K562 (cell line): Measurements from ENCODE around the gene ANTKMT. TPM values are rescaled to one million over a fixed set of nuclear protein-coding genes. Genes with fewer than 3 reads are reported as not detected.

Source experiments
- ARID3A ChIP-seq: IDR thresholded peaks from 2 replicates; pipeline ENCODE4 v1.6.1; 2012; ENCODE audit warnings: low read depth, low read length, improper control_type of control experiment, borderline replicate concordance
- CBX1 ChIP-seq: sonication (generic); IDR thresholded peaks from 2 replicates; pipeline ENCODE4 v1.6.1; 2016; ENCODE audit warnings: antibody characterized with exemption, low read depth, mild to moderate bottlenecking
- CREB1 ChIP-seq, 2 experiments: sonication (generic) in 1 of 2; formaldehyde crosslinking in 1 of 2; IDR thresholded peaks; 2 replicates each; pipeline versions ENCODE4 v1.6.1 to v1.8.0; 2012 to 2022; ENCODE audit warnings: inconsistent platforms in 1 of 2, mild to moderate bottlenecking in 1 of 2, missing genetic modification reagents in 1 of 2, moderate library complexity in 1 of 2
- CTBP1 ChIP-seq: fragments of 450-650 bp; IDR thresholded peaks from 2 replicates; pipeline ENCODE4 v1.6.1; 2016; ENCODE audit warnings: borderline replicate concordance
- FOXA1 ChIP-seq: fragments of 450-650 bp; IDR thresholded peaks from 2 replicates; pipeline ENCODE4 v1.6.1; 2016; ENCODE audit warnings: mild to moderate bottlenecking, borderline replicate concordance
- GATA2 ChIP-seq: sonication (generic); formaldehyde crosslinking; IDR thresholded peaks from 2 replicates; pipeline ENCODE4 v1.4.0; 2020; ENCODE audit warnings: mild to moderate bottlenecking, missing genetic modification reagents
- HMGN3 ChIP-seq: IDR thresholded peaks from 2 replicates; pipeline ENCODE4 v1.6.1; 2011; ENCODE audit warnings: borderline replicate concordance, low read depth, mild to moderate bottlenecking, mixed read lengths, low read length; ENCODE audit not compliant: insufficient read length; ENCODE audit errors: extremely low read depth
- KHSRP ChIP-seq: fragments of 450-650 bp; IDR thresholded peaks from 2 replicates; pipeline ENCODE4 v1.6.1; 2017
- NFIC ChIP-seq: fragments of 450-650 bp; IDR thresholded peaks from 2 replicates; pipeline ENCODE4 v1.6.1; 2017; ENCODE audit warnings: mild to moderate bottlenecking, inconsistent platforms
- PHF8 ChIP-seq: fragments of 200-600 bp; sonication (generic); IDR thresholded peaks from 2 replicates; pipeline ENCODE4 v1.6.1; 2012; ENCODE audit warnings: mixed run types, mild to moderate bottlenecking, inconsistent platforms, low read length, moderate library complexity, borderline replicate concordance
- POLR2A ChIP-seq: fragments of 450-650 bp; conservative IDR thresholded peaks from 2 replicates; pipeline ENCODE4 v1.6.1; 2016
- RBBP5 ChIP-seq: fragments of 200-600 bp; sonication (generic); IDR thresholded peaks from 2 replicates; pipeline ENCODE4 v1.6.1; 2012; ENCODE audit warnings: borderline replicate concordance, mild to moderate bottlenecking, low read length, control low read depth, inconsistent platforms; ENCODE audit not compliant: insufficient read depth, poor library complexity, severe bottlenecking
- RBM22 ChIP-seq: fragments of 200-400 bp; formaldehyde crosslinking; IDR thresholded peaks from 2 replicates; pipeline ENCODE4 v1.6.1; 2018; ENCODE audit warnings: low read length, low read depth; ENCODE audit not compliant: poor library complexity, severe bottlenecking
- TAF15 ChIP-seq: fragments of 200-400 bp; formaldehyde crosslinking; IDR thresholded peaks from 2 replicates; pipeline ENCODE4 v1.6.1; 2017; ENCODE audit warnings: mild to moderate bottlenecking, low read depth, low read length, moderate library complexity
- TRIM24 ChIP-seq, 2 experiments: fragments of 450-650 bp; IDR thresholded peaks; 2 replicates each; pipeline ENCODE4 v1.6.1; 2016
- polyA plus RNA-seq, 8 experiments: library from polyadenylated mRNA; depleted of rRNA in 4 of 8; stranded (reverse) in 5 of 8; unstranded in 3 of 8; fragments of >200 nt; fragmentation: Nextera tagmentation in 2 of 8; fragmentation: Illumina TruSeq in 1 of 8; extraction: Ambion mirVana in 2 of 8; extraction: Trizol in 1 of 8; gene quantifications; 2 replicates each; pipeline versions ENCODE4 v1.2.1 to v1.2.3, GENCODE V29; 2011 to 2014; ENCODE audit warnings: inconsistent platforms in 1 of 8, missing spikeins in 1 of 8
- total RNA-seq, 7 experiments: library from RNA; depleted of rRNA in 6 of 7; stranded (reverse); fragments of >200 nt in 6 of 7; fragmentation: Illumina TruSeq in 2 of 7; extraction: Trizol in 2 of 7; gene quantifications; 2 replicates each; pipeline versions ENCODE4 v1.2.1 to v1.2.3, GENCODE V29; 2011 to 2021; ENCODE audit warnings: low replicate concordance in 1 of 7

The ANTKMT gene
- total and polyA plus RNA-seq, 9 of the 15 experiments (the other 6 are each of a cell fraction or from before 2014, with no cell fraction given), result 0.58 to 217 (median 19.1) TPM

GRCh38 chr16:716200-716568, 4.8 kb upstream of the ANTKMT start (continued):
- no peak for TF ChIP-seq CBX1
- no peak for TF ChIP-seq CTBP1
- no peak for TF ChIP-seq TRIM24 (IDR thresholded peaks at IDR 0.05)
- TF ChIP-seq CREB1 (IDR thresholded peaks at IDR 0.05), result no peak
- TF ChIP-seq CREB1 (CRISPR knock-in tag; IDR thresholded peaks at IDR 0.05), result no peak
- TF ChIP-seq RBM22, result peak; percentile 42
- TF ChIP-seq FOXA1, result no peak
- no peak for TF ChIP-seq ARID3A
- no peak for TF ChIP-seq KHSRP
- peak; percentile 34; the same call in 1 of the 2 replicates for TF ChIP-seq TAF15
- TF ChIP-seq RBBP5, result no peak
- TF ChIP-seq GATA2 (CRISPR knock-in tag), result no peak
- TF ChIP-seq HMGN3, result no peak
- TF ChIP-seq NFIC, result peak; percentile 73
- no peak for TF ChIP-seq PHF8
- 0 out of 2 replicates have a peak, but pooled peaks have one; percentile 38 for TF ChIP-seq POLR2A
